Pancreas (tissue), 10 donors: Measurements from ENCODE around the gene ROR1. TPM values are rescaled to one million over a fixed set of nuclear protein-coding genes. Genes with fewer than 3 reads are reported as not detected.

Experiments used
- ATAC-seq, 4 donors: fragments of 200-7000 bp; cut with Tn5 transposase; one replicate each; pipeline versions ENCODE4 v1.8.0 to v1.9.1; 2020; ENCODE audit warnings: mild to moderate bottlenecking in 4 of 4, moderate library complexity in 4 of 4
- DNase-seq, 6 donors: peaks; one replicate each; pipeline ENCODE4 v3.0.0-alpha.2; 2020
- FAIRE-seq: peaks from 2 replicates; lab custom pipeline; 2012; peaks lifted over from hg19 to GRCh38; lab: Jason Lieb, UNC
- H3K27ac ChIP-seq, 4 donors: fragments of 200-600 bp; sonication (generic); 1 replicate in 3 of 4; 2 replicates in 1 of 4; pipeline versions ENCODE4 v1.5.0 to v1.8.0; 2020
- H3K27me3 ChIP-seq, 4 donors: fragments of 200-600 bp; one replicate each; pipeline ENCODE4 v1.8.0; 2021
- H3K36me3 ChIP-seq, 3 donors: fragments of 200-600 bp; sonication (generic) in 1 of 3; one replicate each; pipeline versions ENCODE4 v1.5.0 to v1.8.0; 2020 to 2021
- H3K4me1 ChIP-seq, 3 donors: fragments of 200-600 bp; one replicate each; pipeline ENCODE4 v1.8.0; 2021
- H3K4me3 ChIP-seq, 4 donors: fragments of 200-600 bp; sonication (generic) in 2 of 4; one replicate each; pipeline versions ENCODE4 v1.5.0 to v1.8.0; 2020 to 2021
- H3K9me3 ChIP-seq, 4 donors: fragments of 200-600 bp; one replicate each; pipeline ENCODE4 v1.8.0; 2021
- WGBS, 2 donors: extraction: QIAGEN DNeasy Blood & Tissue Kit; methylation state at CpG; one replicate each; pipeline ENCODE4 v1.1.7; 2013; 5-methylcytosine and 5-hydroxymethylcytosine counted together
- intact Hi-C, 3 donors: fragments of 100-400 bp; cut with DNase I; formaldehyde crosslinking; loops; one replicate each; pipeline versions ENCODE4 v1.11.1 to v1.14.2; 2022
- polyA plus RNA-seq, 2 donors: library from polyadenylated mRNA; stranded (reverse); fragments of 200-250 nt; gene quantifications; one replicate each; pipeline ENCODE4 v1.2.3, GENCODE V29; 2013
- total RNA-seq, 6 donors: library from RNA; stranded (reverse); fragmentation: NEBNext Ultra II Directional in 4 of 6; extraction: Animal tissue kit (Norgen Biotek cat#: 25700) in 4 of 6; gene quantifications; one replicate each; pipeline versions ENCODE4 v1.2.1 to v1.2.4, GENCODE V29; 2021 to 2023
- TF ChIP-seq, protein P1 (sequence below), 4 donors: fragments of 200-600 bp; sonication (generic) in 3 of 4; IDR thresholded peaks; one replicate each; pipeline versions ENCODE4 v1.5.0 to v1.8.0; 2021; ENCODE audit warnings: antibody characterized with exemption in 4 of 4
- donor health status: healthy with polysubstance abuse.
- donor health status: DM: no; HTN: no; CAD: no; lungs with moderate emphysema.
- donor health status: DM: no; HTN: no; CAD: no.
- donor health status: control.
- donor health status: control.
- donor health status: Bipolar disorder and iron deficiency.
- donor health status: DM: yes; HTN: yes; CAD: no.
- donor health status: DM: no; HTN: no; CAD: no.
- donor health status: DM: no; HTN: no; CAD: no.
- donor health status: DM: yes; HTN: yes; CAD: no.

ROR1 gene
- total and polyA plus RNA-seq, 8 donors = 1.3 to 18.5 (median 7.3) TPM

DNA sequence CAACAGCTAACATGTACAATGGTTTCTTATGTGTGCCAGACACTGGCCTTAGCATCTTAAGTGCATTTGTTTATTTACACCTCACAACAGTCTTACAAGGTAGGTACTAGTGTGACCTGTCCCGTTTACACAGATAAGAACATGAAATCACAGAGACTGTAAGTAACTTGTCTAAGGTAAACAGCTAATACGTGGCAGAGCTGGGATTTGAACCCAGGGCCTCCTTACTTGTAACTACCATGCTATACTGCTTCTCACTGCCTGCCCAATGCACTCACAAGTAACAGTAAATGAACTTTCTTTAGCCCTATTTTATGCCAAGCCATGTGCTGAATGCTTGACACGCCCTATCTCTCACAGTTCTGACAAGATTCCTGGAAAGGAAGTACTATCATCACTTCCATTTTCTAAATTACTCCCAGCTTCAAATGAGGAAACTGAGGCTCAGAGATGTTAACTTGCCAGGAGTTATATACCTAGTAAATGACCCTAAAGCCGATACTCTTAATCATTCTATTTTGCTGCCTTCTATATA is 25.7 kb upstream of the ROR1 start:
- Histone ChIP-seq H3K4me1 (no peaks in the 10 kb centered on the region), H3K27ac (no peak overlapping the region), H3K27me3 (no peaks in the 10 kb centered on the region), H3K4me3 (no peak overlapping the region), H3K36me3 (no peaks in the 10 kb centered on the region), H3K9me3 (no peaks in the 10 kb centered on the region)
- ATAC-seq (no peak), DNase-seq (no peak), FAIRE-seq (no peak)
- intact Hi-C loops = no loop called here
- 66 to 67% methylated on average over 4 of the region's 4 CpGs for WGBS, 2 donors
- TF ChIP-seq, protein P1, sequence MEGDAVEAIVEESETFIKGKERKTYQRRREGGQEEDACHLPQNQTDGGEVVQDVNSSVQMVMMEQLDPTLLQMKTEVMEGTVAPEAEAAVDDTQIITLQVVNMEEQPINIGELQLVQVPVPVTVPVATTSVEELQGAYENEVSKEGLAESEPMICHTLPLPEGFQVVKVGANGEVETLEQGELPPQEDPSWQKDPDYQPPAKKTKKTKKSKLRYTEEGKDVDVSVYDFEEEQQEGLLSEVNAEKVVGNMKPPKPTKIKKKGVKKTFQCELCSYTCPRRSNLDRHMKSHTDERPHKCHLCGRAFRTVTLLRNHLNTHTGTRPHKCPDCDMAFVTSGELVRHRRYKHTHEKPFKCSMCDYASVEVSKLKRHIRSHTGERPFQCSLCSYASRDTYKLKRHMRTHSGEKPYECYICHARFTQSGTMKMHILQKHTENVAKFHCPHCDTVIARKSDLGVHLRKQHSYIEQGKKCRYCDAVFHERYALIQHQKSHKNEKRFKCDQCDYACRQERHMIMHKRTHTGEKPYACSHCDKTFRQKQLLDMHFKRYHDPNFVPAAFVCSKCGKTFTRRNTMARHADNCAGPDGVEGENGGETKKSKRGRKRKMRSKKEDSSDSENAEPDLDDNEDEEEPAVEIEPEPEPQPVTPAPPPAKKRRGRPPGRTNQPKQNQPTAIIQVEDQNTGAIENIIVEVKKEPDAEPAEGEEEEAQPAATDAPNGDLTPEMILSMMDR (IDR thresholded peaks at IDR 0.05) = no peak

DNA sequence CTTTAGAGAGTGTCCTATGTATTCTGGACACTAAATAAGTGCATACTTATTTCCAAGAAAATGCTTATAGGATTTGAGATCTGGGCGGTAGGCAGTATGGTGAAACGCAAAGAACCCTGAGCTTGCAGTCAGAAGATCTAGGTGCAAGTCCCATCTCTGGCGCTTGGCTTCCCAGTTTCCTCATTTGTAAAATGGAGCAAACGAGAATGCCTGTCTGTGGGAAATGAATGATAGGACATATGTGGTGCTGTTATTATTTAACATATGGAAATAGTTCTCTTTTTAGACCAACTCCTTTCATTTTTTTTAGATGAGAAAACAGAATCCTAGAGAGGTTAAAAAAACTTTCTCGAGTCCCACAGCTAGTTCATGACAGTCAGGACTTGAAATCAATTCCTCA is 25.2 kb upstream of the ROR1 start:
- TF ChIP-seq, protein P1 (IDR thresholded peaks at IDR 0.05) = no peak
- Histone ChIP-seq H3K36me3 (no peaks in the 10 kb centered on the region), H3K27me3 (no peaks in the 10 kb centered on the region), H3K9me3 (no peaks in the 10 kb centered on the region), H3K4me1 (no peaks in the 10 kb centered on the region), H3K4me3 (no peak overlapping the region), H3K27ac (no peak overlapping the region)
- intact Hi-C loops = no loop called here
- WGBS, 2 donors = 90 to 91% methylated on average over 5 of the region's 5 CpGs
- ATAC-seq (no peak), FAIRE-seq (no peak), DNase-seq (no peak)

DNA sequence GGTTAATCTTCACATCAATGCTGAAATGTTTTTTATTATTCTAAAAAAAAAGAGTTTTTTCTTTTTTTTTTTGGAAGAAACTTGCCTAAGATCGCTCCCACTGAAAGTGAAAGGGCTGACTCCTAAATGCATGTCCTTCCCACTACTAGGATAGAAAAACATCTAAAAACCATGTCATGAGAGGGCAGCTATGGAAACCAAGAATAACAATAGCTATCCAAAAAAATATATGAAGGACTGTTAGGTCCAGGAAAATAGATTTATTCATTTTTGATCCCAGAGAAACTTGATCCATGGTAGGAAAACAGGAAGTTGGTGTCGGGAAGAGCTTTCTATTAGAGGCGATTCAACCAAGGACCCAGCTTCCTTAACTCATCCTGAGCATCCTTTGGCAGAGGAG is 23.1 kb upstream of the ROR1 start:
- Histone ChIP-seq H3K4me3 (no peak overlapping the region), H3K36me3 (no peaks in the 10 kb centered on the region), H3K27ac (no peak overlapping the region), H3K9me3 (no peaks in the 10 kb centered on the region), H3K4me1 (no peaks in the 10 kb centered on the region), H3K27me3 (no peaks in the 10 kb centered on the region)
- DNase-seq (no peak), ATAC-seq (no peak), FAIRE-seq (no peak)
- intact Hi-C loops = no loop called here
- TF ChIP-seq, protein P1 (IDR thresholded peaks at IDR 0.05) = no peak
- 93 to 94% methylated on average over 3 of the region's 3 CpGs for WGBS, 2 donors

DNA sequence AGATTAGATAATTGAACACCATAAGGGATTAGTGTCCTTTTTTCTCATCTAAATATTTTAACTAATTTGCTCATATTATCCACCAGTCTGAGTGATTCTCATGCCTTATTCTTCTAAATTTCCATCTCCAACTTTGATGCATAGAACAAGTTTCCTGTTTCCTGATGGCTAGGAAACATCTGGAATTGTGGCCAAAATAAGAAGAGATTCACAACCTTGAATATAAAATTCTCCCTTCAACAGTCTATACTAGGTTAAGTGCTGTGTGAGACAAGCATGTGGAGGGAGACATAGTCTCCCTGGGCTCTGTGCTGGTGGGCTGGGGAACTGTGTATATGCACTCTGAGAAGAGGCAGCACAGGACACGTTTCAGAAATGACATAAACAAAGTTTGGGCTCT is 21.6 kb upstream of the ROR1 start:
- Histone ChIP-seq H3K4me1 (no peaks in the 10 kb centered on the region), H3K9me3 (no peaks in the 10 kb centered on the region), H3K27me3 (no peaks in the 10 kb centered on the region), H3K36me3 (no peaks in the 10 kb centered on the region), H3K4me3 (no peak overlapping the region), H3K27ac (no peak overlapping the region)
- FAIRE-seq (no peak), DNase-seq (no peak), ATAC-seq (no peak)
- WGBS, 2 donors = 37 to 80% methylated on average over 1 of the region's 1 CpG
- intact Hi-C loops = no loop called here
- TF ChIP-seq, protein P1 (IDR thresholded peaks at IDR 0.05) = no peak

DNA sequence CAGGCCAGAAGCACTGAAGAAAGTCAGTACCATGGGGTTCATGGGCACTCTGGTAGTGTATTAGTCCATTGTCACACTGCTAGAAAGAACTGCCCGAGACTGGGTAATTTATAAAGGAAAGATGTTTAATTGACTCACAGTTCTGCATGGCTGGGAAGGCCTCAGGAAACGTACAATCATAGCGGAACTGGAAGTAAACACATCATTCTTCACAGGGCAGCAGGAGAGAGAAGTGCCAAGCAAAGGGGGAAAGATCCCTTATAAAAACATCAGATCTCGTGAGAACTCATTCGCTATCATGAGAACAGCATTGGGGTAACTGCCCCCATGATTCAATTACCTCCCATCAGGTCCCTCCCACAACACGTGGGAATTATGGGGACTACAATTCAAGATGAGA is 20.2 kb upstream of the ROR1 start:
- Histone ChIP-seq H3K4me3 (no peak overlapping the region), H3K27ac (no peak overlapping the region), H3K9me3 (no peaks in the 10 kb centered on the region), H3K27me3 (no peaks in the 10 kb centered on the region), H3K36me3 (no peaks in the 10 kb centered on the region), H3K4me1 (peaks cover 0 to 4% (median 0%) of the 10 kb centered on the region in 3 donors)
- ATAC-seq (no peak), FAIRE-seq (no peak), DNase-seq (no peak)
- intact Hi-C loops = no loop called here
- WGBS, 2 donors = 64 to 65% methylated on average over 6 of the region's 6 CpGs
- TF ChIP-seq, protein P1 (IDR thresholded peaks at IDR 0.05) = no peak
